ENCODE data around the gene UCN2.

Gene UCN2

GRCh38 chr3:48536116-48536515 is 27.5 kb downstream of the UCN2 start:
- Histone ChIP-seq H2AFZ (ENCODE audit: low read length) (no peak overlapping the region), H3K9me2 (replicated peaks; ENCODE audit: low read depth, low read length) (no peaks in the 10 kb centered on the region), H3K4me2 (ENCODE audit: low read depth, low read length, poor library complexity, severe bottlenecking) (no peak overlapping the region), H3K36me3 (ENCODE audit: insufficient read depth, low read length) (peaks cover 88% of the 10 kb centered on the region; the same call in 1 of the 2 replicates), H3K9me3 (ENCODE audit: insufficient read depth, low read depth, low read length) (no peaks in the 10 kb centered on the region), H4K20me1 (ENCODE audit: insufficient read depth, low read length, poor library complexity, severe bottlenecking) (peaks cover 5% of the 10 kb centered on the region), H3K79me2 (ENCODE audit: insufficient read depth, low read length) (no peaks in the 10 kb centered on the region), H3F3A (ENCODE audit: low read depth) (no peaks in the 10 kb centered on the region; the same call in 1 of the 2 replicates), H3K4me1 (ENCODE audit: insufficient read depth, low read length, poor library complexity, severe bottlenecking) (no peaks in the 10 kb centered on the region), H3K4me3 (ENCODE audit: low read length, poor library complexity, severe bottlenecking) (no peak overlapping the region), H3K9ac (ENCODE audit: low read depth, low read length, poor library complexity, severe bottlenecking) (no peak overlapping the region), H3K27me3 (ENCODE audit: insufficient read depth, low read length, poor library complexity, severe bottlenecking) (no peaks in the 10 kb centered on the region)
- no peak for TF ChIP-seq CTCF (conservative IDR thresholded peaks at IDR 0.05; ENCODE audit: low read length)
- TF ChIP-seq EZH2phosphoT487 (IDR thresholded peaks at IDR 0.05; ENCODE audit: borderline replicate concordance) = no peak

DNA sequence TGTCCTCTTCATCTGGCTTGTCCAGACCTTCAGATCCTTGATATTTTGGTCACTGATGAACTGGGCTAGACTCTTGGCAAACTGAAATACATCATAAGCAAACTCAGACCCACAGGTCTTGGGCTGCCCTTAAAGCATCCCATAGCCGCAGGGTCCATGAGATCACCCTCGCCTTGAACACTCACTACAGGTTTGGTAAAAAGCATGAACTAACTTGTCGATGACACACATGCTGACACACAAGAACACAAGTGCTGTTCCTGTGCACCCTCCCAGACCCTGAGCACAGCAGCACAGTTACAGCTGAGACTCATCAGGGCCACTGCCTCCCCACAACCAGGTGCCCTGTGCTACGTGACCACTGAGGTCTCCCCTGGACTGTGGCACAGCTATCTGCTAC is 28.0 kb downstream of the UCN2 start:
- Histone ChIP-seq H3K9ac (ENCODE audit: low read depth, low read length, poor library complexity, severe bottlenecking) (no peak overlapping the region), H3K36me3 (ENCODE audit: insufficient read depth, low read length) (peaks cover 91% of the 10 kb centered on the region; the same call in 1 of the 2 replicates), H3K27me3 (ENCODE audit: insufficient read depth, low read length, poor library complexity, severe bottlenecking) (no peaks in the 10 kb centered on the region), H3F3A (ENCODE audit: low read depth) (no peaks in the 10 kb centered on the region; the same call in 1 of the 2 replicates), H3K9me3 (ENCODE audit: insufficient read depth, low read depth, low read length) (no peaks in the 10 kb centered on the region), H2AFZ (ENCODE audit: low read length) (no peak overlapping the region), H3K79me2 (ENCODE audit: insufficient read depth, low read length) (no peaks in the 10 kb centered on the region), H3K9me2 (replicated peaks; ENCODE audit: low read depth, low read length) (no peaks in the 10 kb centered on the region), H3K4me1 (ENCODE audit: insufficient read depth, low read length, poor library complexity, severe bottlenecking) (no peaks in the 10 kb centered on the region), H3K4me2 (ENCODE audit: low read depth, low read length, poor library complexity, severe bottlenecking) (no peak overlapping the region), H3K4me3 (ENCODE audit: low read length, poor library complexity, severe bottlenecking) (no peak overlapping the region), H4K20me1 (ENCODE audit: insufficient read depth, low read length, poor library complexity, severe bottlenecking) (peaks cover 5% of the 10 kb centered on the region)
- no peak for TF ChIP-seq CTCF (conservative IDR thresholded peaks at IDR 0.05; ENCODE audit: low read length)
- TF ChIP-seq EZH2phosphoT487 (IDR thresholded peaks at IDR 0.05; ENCODE audit: borderline replicate concordance) = no peak

DNA sequence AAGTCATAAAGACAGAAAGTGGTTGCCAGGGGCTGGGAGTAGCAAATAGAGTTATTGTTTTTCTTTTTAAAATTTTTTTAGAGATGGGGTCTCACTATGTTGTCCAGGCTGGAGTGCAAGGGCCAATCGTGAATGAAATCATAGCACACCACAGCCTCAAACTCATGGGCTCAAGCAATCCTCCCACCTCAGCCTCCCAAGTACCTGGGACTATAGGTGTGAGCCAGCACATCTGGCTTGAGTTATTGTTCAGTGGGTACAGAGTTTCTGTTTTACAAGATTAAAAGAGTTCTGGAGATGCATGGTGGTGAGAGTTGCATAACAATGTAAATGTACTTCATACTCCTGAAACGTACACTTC is 30.6 kb downstream of the UCN2 start:
- Histone ChIP-seq H3K4me1 (ENCODE audit: insufficient read depth, low read length, poor library complexity, severe bottlenecking) (no peaks in the 10 kb centered on the region), H3F3A (ENCODE audit: low read depth) (no peaks in the 10 kb centered on the region; the same call in 1 of the 2 replicates), H3K79me2 (ENCODE audit: insufficient read depth, low read length) (no peaks in the 10 kb centered on the region), H3K4me3 (ENCODE audit: low read length, poor library complexity, severe bottlenecking) (no peak overlapping the region), H3K9me2 (replicated peaks; ENCODE audit: low read depth, low read length) (no peaks in the 10 kb centered on the region), H3K4me2 (ENCODE audit: low read depth, low read length, poor library complexity, severe bottlenecking) (no peak overlapping the region), H4K20me1 (ENCODE audit: insufficient read depth, low read length, poor library complexity, severe bottlenecking) (peaks cover 5% of the 10 kb centered on the region), H3K36me3 (ENCODE audit: insufficient read depth, low read length) (peaks cover 88% of the 10 kb centered on the region; the same call in 1 of the 2 replicates), H3K27me3 (ENCODE audit: insufficient read depth, low read length, poor library complexity, severe bottlenecking) (no peaks in the 10 kb centered on the region), H2AFZ (ENCODE audit: low read length) (no peak overlapping the region), H3K9ac (ENCODE audit: low read depth, low read length, poor library complexity, severe bottlenecking) (no peak overlapping the region), H3K9me3 (ENCODE audit: insufficient read depth, low read depth, low read length) (no peaks in the 10 kb centered on the region)
- TF ChIP-seq CTCF (conservative IDR thresholded peaks at IDR 0.05; ENCODE audit: low read length) = no peak
